ENCODE results near the gene APOL2.

The APOL2 gene

DNA sequence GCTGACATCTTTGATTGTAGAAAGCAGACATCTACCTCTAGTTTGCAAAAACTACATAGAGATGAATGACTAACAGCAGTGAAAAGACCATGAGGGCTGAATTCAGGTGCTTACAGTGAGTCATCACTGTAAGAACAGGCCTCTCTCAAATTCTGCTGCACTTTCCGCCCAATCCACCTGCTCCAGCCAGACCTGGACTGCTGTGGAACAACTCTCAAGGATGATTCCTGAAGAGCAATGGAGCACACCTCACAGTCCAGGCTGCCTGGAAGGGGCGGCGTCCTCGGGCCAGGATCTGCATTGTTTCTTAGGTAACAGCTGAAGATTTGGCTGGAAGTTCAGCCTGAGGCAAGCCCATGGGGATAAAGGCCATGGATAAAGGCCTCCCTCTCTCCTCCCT is 15.1 kb downstream of the APOL2 start:
- H3K9me3 ChIP-seq (replicated peaks; ENCODE audit: insufficient read depth, low read length): no peaks in the 10 kb centered on the region
- DNase-seq: no peak

DNA sequence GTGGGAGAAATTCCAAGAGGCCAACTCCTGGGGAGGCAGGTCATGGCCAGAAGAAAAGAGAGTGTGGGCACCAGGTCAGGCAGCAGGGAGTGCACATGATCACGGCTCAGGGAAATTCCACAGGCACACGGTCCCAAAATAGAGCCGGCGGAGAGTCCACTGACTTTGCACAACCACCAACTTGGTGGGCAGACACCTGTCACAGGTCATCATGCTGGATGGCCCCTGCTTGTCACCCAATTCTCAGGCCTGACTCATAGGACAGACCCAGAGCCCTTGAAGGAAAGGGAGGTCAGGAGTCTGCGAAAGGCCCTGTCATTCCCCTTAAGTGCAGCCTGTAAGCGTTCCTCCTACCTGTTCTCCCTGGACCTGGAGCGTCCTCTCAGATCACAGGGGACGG is 15.8 kb downstream of the APOL2 start:
- no peaks in the 10 kb centered on the region for H3K27me3 ChIP-seq (replicated peaks; ENCODE audit: insufficient read depth, low read length)
- H3K27ac ChIP-seq (ENCODE audit: low read length): no peak overlapping the region
- DNase-seq: no peak
- no peak overlapping the region for H3K4me2 ChIP-seq (ENCODE audit: low read depth, low read length)
- H3F3A ChIP-seq (ENCODE audit: insufficient read depth, low read length): peaks cover 10% of the 10 kb centered on the region; the same call in 1 of the 2 replicates
- H3K79me2 ChIP-seq (ENCODE audit: low read length): no peaks in the 10 kb centered on the region
- no peak overlapping the region for H2AFZ ChIP-seq (ENCODE audit: low read length)
- H4K20me1 ChIP-seq (ENCODE audit: insufficient read depth, low read length): no peaks in the 10 kb centered on the region
- no peaks in the 10 kb centered on the region for H3K9me2 ChIP-seq (replicated peaks; ENCODE audit: insufficient read depth, low read length)
- no peaks in the 10 kb centered on the region for H3K4me1 ChIP-seq (ENCODE audit: low read length)
- TF ChIP-seq, protein P1, sequence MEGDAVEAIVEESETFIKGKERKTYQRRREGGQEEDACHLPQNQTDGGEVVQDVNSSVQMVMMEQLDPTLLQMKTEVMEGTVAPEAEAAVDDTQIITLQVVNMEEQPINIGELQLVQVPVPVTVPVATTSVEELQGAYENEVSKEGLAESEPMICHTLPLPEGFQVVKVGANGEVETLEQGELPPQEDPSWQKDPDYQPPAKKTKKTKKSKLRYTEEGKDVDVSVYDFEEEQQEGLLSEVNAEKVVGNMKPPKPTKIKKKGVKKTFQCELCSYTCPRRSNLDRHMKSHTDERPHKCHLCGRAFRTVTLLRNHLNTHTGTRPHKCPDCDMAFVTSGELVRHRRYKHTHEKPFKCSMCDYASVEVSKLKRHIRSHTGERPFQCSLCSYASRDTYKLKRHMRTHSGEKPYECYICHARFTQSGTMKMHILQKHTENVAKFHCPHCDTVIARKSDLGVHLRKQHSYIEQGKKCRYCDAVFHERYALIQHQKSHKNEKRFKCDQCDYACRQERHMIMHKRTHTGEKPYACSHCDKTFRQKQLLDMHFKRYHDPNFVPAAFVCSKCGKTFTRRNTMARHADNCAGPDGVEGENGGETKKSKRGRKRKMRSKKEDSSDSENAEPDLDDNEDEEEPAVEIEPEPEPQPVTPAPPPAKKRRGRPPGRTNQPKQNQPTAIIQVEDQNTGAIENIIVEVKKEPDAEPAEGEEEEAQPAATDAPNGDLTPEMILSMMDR (IDR thresholded peaks at IDR 0.05; ENCODE audit: low read length): no peak
- TF ChIP-seq EZH2 (optimal IDR thresholded peaks at IDR 0.05; ENCODE audit: low read depth, low read length): no peak
- no peak for TF ChIP-seq EZH2phosphoT487 (IDR thresholded peaks at IDR 0.05; ENCODE audit: low read length)
- no peak overlapping the region for H3K4me3 ChIP-seq (ENCODE audit: low read length)
- no peaks in the 10 kb centered on the region for H3K9me3 ChIP-seq (replicated peaks; ENCODE audit: insufficient read depth, low read length)
- no peaks in the 10 kb centered on the region for H3K36me3 ChIP-seq (replicated peaks; ENCODE audit: insufficient read depth, low read length)
- no peak overlapping the region for H3K9ac ChIP-seq (ENCODE audit: low read length)

More for the DNA sequence above, 15.1 kb downstream of the APOL2 start:
- Histone ChIP-seq H4K20me1 (ENCODE audit: insufficient read depth, low read length) (no peaks in the 10 kb centered on the region), H3K9ac (ENCODE audit: low read length) (no peak overlapping the region), H3K27ac (ENCODE audit: low read length) (no peak overlapping the region), H2AFZ (ENCODE audit: low read length) (no peak overlapping the region), H3F3A (ENCODE audit: insufficient read depth, low read length) (peaks cover 10% of the 10 kb centered on the region; the same call in 1 of the 2 replicates), H3K4me3 (ENCODE audit: low read length) (no peak overlapping the region), H3K79me2 (ENCODE audit: low read length) (no peaks in the 10 kb centered on the region), H3K4me1 (ENCODE audit: low read length) (no peaks in the 10 kb centered on the region), H3K27me3 (replicated peaks; ENCODE audit: insufficient read depth, low read length) (no peaks in the 10 kb centered on the region), H3K36me3 (replicated peaks; ENCODE audit: insufficient read depth, low read length) (no peaks in the 10 kb centered on the region), H3K9me2 (replicated peaks; ENCODE audit: insufficient read depth, low read length) (no peaks in the 10 kb centered on the region), H3K4me2 (ENCODE audit: low read depth, low read length) (no peak overlapping the region)
- TF ChIP-seq EZH2phosphoT487 (IDR thresholded peaks at IDR 0.05; ENCODE audit: low read length) (no peak), EZH2 (optimal IDR thresholded peaks at IDR 0.05; ENCODE audit: low read depth, low read length) (no peak)
- TF ChIP-seq, protein P1 (IDR thresholded peaks at IDR 0.05; ENCODE audit: low read length): no peak

DNA sequence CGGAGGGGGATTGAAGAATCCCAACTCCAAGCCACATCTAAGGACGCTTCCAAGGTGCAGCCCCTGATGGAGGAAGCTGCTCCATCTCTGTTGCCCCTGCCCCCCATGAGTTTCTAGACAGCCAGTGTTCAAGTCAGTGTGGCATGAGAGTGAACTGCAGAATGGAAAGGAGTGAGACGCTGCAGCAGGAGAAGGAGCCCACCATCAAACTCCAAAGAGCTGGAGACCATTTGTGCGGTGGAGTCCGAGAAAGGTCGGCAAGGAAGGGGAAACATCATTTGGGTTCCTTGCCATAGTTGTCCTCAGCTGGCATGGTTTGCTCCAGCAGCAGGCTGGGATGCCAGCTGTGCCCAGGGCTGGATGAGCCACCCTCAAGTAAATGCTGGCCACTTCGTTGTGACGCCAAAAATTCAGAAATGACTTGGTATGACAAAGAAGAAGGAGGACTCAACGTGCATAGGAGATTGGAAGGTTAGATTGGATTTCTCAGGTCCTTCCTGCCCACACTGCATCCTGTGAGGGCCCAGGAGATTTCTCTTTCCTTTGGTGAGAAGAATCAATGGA is 16.4 kb downstream of the APOL2 start:
- no peak overlapping the region for H3K9ac ChIP-seq (ENCODE audit: low read length)
- TF ChIP-seq, protein P1 (IDR thresholded peaks at IDR 0.05; ENCODE audit: low read length): no peak
- TF ChIP-seq EZH2phosphoT487 (IDR thresholded peaks at IDR 0.05; ENCODE audit: low read length): no peak
- no peak for TF ChIP-seq EZH2 (optimal IDR thresholded peaks at IDR 0.05; ENCODE audit: low read depth, low read length)

More for the DNA sequence above, 16.4 kb downstream of the APOL2 start:
- no peaks in the 10 kb centered on the region for H3K36me3 ChIP-seq (replicated peaks; ENCODE audit: insufficient read depth, low read length)
- H3K9me3 ChIP-seq (replicated peaks; ENCODE audit: insufficient read depth, low read length): no peaks in the 10 kb centered on the region
- H3K79me2 ChIP-seq (ENCODE audit: low read length): no peaks in the 10 kb centered on the region
- H3K4me2 ChIP-seq (ENCODE audit: low read depth, low read length): no peak overlapping the region
- DNase-seq: no peak
- no peak overlapping the region for H3K4me3 ChIP-seq (ENCODE audit: low read length)
- H3K4me1 ChIP-seq (ENCODE audit: low read length): no peaks in the 10 kb centered on the region
- H4K20me1 ChIP-seq (ENCODE audit: insufficient read depth, low read length): no peaks in the 10 kb centered on the region
- H3K27ac ChIP-seq (ENCODE audit: low read length): no peak overlapping the region
- no peaks in the 10 kb centered on the region for H3K27me3 ChIP-seq (replicated peaks; ENCODE audit: insufficient read depth, low read length)
- H3K9me2 ChIP-seq (replicated peaks; ENCODE audit: insufficient read depth, low read length): no peaks in the 10 kb centered on the region
- peaks cover 10% of the 10 kb centered on the region; the same call in 1 of the 2 replicates for H3F3A ChIP-seq (ENCODE audit: insufficient read depth, low read length)
- H2AFZ ChIP-seq (ENCODE audit: low read length): no peak overlapping the region
